Stimulated activated CD4-positive, alpha-beta T cell treated with anti-CD3 and anti-CD28 coated beads, Interleukin-2, amount 100 ng/mL, for 48 hours (primary cell): ENCODE measurements around the gene ZNF844.
A peak's percentile ranks its signal among the peaks of the same experiment; 100 is the strongest.
"Not testable (repeated sequence)": the region's sequence is repeated elsewhere in the genome, so short reads cannot be mapped to it uniquely, and the experiment has no call there.

Source experiments
- DNase-seq, 2 donors: peaks; one replicate each; pipeline ENCODE4 v3.0.0-alpha.2; 2020

ZNF844 gene

GRCh38 chr19:12064590-12065538 lies at the start of gene ZNF844:
ZNF844 (plus strand) TSS chr19:12064731; CDS start chr19:12064874, 143 bp downstream.
- peak; percentile 70 to 72 for DNase-seq

- DNase-seq: no peak
These were observed 49.3 kb upstream of the ZNF844 start for GRCh38 chr19:12015015-12015752.

- DNase-seq: no peak
These were observed 48.8 kb upstream of the ZNF844 start for GRCh38 chr19:12015753-12016116.

GRCh38 chr19:12034198-12034597 lies 30.3 kb upstream of the ZNF844 start:
- DNase-seq: no peak

GRCh38 chr19:12034620-12035019 lies 29.9 kb upstream of the ZNF844 start:
- DNase-seq: no peak

GRCh38 chr19:12035220-12036172 lies 29.0 kb upstream of the ZNF844 start, which contains the start of gene ZNF433:
ZNF433 (minus strand) TSS chr19:12035679; CDS start chr19:12035539, 140 bp downstream.
- peak; percentile 61 to 72 for DNase-seq

- no peak for DNase-seq
These were observed 21.6 kb upstream of the ZNF844 start for GRCh38 chr19:12042893-12043292.

GRCh38 chr19:12043752-12044422 lies 20.6 kb upstream of the ZNF844 start:
- no peak for DNase-seq

- DNase-seq: no peak
These were observed 16.7 kb upstream of the ZNF844 start for GRCh38 chr19:12047868-12048267.

- DNase-seq: no peak
These were observed 12.4 kb upstream of the ZNF844 start for GRCh38 chr19:12052091-12052496.

GRCh38 chr19:12052497-12053169 lies 11.9 kb upstream of the ZNF844 start, which contains the start of gene ZNF878:
ZNF878 (minus strand) TSS chr19:12052961; CDS start chr19:12052801, 160 bp downstream.
- DNase-seq: peak; percentile 52 to 60

- no peak for DNase-seq
These were observed 8.7 kb upstream of the ZNF844 start for GRCh38 chr19:12055784-12056183.

GRCh38 chr19:12075538-12076139 lies 11.1 kb downstream of the ZNF844 start:
- DNase-seq: no peak

GRCh38 chr19:12076331-12076730 lies 11.8 kb downstream of the ZNF844 start:
- not testable (repeated sequence) for DNase-seq

GRCh38 chr19:12077375-12077774 lies 12.8 kb downstream of the ZNF844 start:
- no peak for DNase-seq

- not testable (repeated sequence) for DNase-seq
These were observed 18.8 kb downstream of the ZNF844 start for GRCh38 chr19:12083336-12083735.

GRCh38 chr19:12085074-12085818 lies 20.7 kb downstream of the ZNF844 start:
- no peak for DNase-seq

- peak; percentile 68 to 70 for DNase-seq
These were observed 26.3 kb downstream of the ZNF844 start for GRCh38 chr19:12090807-12091206.

GRCh38 chr19:12092065-12092867 lies 27.7 kb downstream of the ZNF844 start:
- peak; percentile 61 to 62 for DNase-seq
